NCI-H524 (cell line): ENCODE measurements around the gene GAGE12J.
"Not testable (repeated sequence)": the region's sequence is repeated elsewhere in the genome, so short reads cannot be mapped to it uniquely, and the experiment has no call there.

Experiments
- DNase-seq, 2 experiments: peaks; one replicate each; lab custom pipeline; 2025; lab: John Stamatoyannopoulos, UW

Gene GAGE12J

GRCh38 chrX:49310371-49310770 lies 11.5 kb upstream of the GAGE12J start:
- no peak for DNase-seq

DNA sequence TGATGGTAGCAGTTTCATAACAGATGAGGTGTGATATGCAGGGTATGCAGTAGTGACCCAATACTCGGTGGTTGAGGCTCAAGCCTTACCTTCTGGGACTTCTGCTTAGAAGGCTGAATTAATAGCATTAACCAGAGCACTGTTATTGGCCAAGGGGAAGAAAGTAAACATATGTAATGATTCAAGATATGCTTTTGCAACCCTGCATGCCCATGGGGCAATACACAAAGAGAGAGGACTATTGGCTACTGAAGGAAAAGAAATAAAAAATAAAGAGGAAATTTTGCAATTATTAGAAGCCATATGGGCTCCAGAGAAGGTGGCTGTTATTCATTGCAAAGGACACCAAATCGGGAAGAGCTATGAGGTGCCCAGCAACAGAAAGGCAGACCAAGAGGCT lies 9.7 kb upstream of the GAGE12J start:
- no peak for DNase-seq

- no peak for DNase-seq
These were observed 5.8 kb upstream of the GAGE12J start for GRCh38 chrX:49316085-49316484.

DNA sequence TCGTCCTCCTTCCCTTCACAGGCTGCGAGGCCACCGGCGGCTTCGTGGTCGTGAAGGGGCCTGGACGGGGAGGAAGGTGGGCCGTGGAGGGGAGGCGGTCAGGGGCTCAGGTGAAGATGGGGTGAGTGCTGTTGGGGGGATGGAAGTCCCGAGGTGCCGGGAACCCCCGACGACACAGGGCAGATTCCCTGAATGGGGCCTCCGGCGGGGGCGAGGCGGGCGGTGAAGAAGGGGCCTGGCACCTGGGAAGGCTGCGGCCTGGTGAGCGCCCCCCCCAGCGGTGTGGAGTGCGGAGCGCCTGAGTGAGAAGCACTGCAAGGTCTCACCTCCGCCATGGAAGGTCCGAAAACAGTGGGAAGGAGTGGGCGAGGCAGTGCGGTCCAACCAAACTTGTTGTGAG lies 429 bp downstream of the GAGE12J start:
- not testable (repeated sequence) for DNase-seq

- not testable (repeated sequence) for DNase-seq
These were observed 1.9 kb downstream of the GAGE12J start for GRCh38 chrX:49323735-49324134.

DNA sequence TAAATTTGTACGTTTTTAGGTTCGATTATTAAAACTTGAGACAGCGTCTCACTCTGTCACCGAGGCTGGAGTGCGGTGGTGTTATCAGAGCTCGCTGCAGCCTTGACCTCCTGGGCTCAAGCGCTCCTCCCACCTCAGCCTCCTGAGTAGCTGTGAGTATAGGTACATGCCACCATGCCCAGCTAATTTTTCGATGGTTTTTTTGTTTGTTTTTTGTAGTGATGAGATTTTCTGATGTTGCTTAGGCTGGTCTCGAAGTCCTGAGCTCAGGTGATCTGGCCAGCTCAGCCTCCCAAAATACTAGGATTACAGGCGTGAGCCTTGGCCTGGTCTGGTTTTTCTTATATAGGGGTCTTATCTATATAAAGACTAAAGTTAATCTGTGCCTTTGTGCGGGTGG lies 8.6 kb downstream of the GAGE12J start:
- not testable (repeated sequence) for DNase-seq

DNA sequence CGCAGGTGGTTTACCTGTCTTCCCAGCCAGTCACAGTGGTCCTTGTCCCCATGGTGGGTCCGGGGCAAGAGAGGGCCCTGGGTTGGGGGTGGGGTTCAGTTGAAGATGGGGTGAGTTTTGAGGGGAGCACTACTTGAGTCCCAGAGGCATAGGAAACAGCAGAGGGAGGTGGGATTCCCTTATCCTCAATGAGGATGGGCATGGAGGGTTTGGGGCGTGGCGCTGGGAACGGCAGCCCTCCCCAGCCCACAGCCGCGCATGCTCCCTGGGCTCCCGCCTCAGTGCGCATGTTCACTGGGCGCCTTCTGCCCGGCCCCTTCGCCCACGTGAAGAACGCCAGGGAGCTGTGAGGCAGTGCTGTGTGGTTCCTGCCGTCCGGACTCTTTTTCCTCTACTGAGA lies 9.4 kb downstream of the GAGE12J start, which contains the start of gene GAGE13:
TSS of gene GAGE13 (plus strand) at position 301 of the 400 bp plus-strand sequence. CDS start 1,156 bp downstream, outside the sequence.
- DNase-seq: not testable (repeated sequence)

- not testable (repeated sequence) for DNase-seq
These were observed 10.0 kb downstream of the GAGE12J start for GRCh38 chrX:49331841-49332240.

DNA sequence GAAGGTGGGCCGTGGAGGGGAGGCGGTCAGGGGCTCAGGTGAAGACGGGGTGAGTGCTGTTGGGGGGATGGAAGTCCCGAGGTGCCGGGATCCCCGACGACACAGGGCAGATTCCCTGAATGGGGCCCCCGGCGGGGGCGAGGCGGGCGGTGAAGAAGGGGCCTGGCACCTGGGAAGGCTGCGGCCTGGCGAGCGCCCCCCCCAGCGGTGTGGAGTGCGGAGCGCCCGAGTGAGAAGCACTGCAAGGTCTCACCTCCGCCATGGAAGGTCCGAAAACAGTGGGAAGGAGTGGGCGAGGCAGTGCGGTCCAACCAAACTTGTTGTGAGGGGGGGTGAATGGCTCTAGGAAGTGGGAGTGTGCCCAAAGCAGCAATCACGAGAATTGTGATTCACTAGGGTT lies 19.6 kb downstream of the GAGE12J start:
- DNase-seq: not testable (repeated sequence)

- not testable (repeated sequence) for DNase-seq
These were observed 22.8 kb downstream of the GAGE12J start for GRCh38 chrX:49344496-49345175.

DNA sequence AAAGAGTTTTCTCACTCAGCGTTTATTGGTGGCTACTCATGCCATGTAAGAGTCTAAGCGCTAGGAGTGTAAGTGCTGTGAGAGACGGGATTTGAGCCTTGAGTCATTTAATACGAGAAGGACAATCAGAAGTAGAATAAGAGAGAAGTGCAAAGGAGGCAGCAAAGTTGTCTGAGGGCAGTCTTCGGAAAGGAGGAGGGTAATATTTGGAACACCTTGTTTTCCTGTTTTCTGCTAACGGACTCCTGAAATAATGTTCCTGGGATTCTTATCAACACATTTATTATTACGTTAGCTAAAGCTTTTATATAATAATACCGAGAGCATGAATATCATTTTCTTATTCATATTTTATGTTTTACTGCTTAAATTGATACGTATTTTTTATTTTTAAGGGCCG lies 23.6 kb downstream of the GAGE12J start:
- not testable (repeated sequence) for DNase-seq

DNA sequence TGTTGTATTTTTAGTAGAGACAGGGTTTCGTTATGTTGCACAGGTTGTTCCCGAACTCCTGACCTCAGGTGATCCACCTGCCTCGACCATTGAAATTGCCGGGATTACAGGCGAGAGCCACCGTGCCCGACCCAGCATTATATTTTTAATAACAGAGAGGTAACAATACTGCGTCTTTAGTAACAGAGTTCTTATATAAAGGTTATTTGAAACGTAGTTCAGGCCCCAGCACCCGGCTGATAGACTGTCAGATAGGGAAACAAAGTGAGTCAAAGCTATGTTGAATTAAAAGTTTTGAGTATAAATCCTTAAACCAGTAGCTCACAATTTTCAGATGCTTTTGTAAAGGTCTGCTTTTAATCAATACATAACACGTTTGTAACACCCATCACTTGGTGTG lies 24.3 kb downstream of the GAGE12J start:
- not testable (repeated sequence) for DNase-seq
